PC-9 (cell line): ENCODE data around the gene MAGEF1. TPM values are rescaled to one million over a fixed set of nuclear protein-coding genes. Genes with fewer than 3 reads are reported as not detected.
A peak's percentile ranks its signal among the peaks of the same experiment; 100 is the strongest.

Experiments
- BruUV-seq: library from RNA; stranded (reverse); fragments of 400-500 nt; replicated peaks from 2 replicates; lab custom pipeline; 2021; lab: Mats Ljungman, UMichigan
- CTCF ChIA-PET: fragments of 300-600 bp; sonication (Branson Sonifier 250); formaldehyde crosslinking; loops from one replicate; lab custom pipeline; 2022; ENCODE audit warnings: antibody characterized with exemption; lab: Charles Lee
- POLR2A ChIA-PET: fragments of 300-600 bp; sonication (Branson Sonifier 250); formaldehyde crosslinking; loops from one replicate; lab custom pipeline; 2022; ENCODE audit warnings: antibody characterized with exemption; ENCODE audit not compliant: unreplicated experiment; lab: Charles Lee
- DNase-seq, 2 experiments: peaks; one replicate each; pipeline versions ENCODE4 v3.0.0 to v3.0.0-alpha.2; 2015 to 2022; ENCODE audit warnings: mixed read lengths in 1 of 2
- H2AFZ ChIP-seq: fragments of 200-600 bp; sonication (generic); 2 replicates; pipeline ENCODE4 v1.8.1; 2017; ENCODE audit warnings: antibody characterized with exemption
- H3F3A ChIP-seq: fragments of 200-600 bp; sonication (generic); 2 replicates; pipeline ENCODE4 v1.8.1; 2017; ENCODE audit warnings: antibody characterized with exemption, mild to moderate bottlenecking, low read depth; ENCODE audit not compliant: insufficient read depth
- H3K27ac ChIP-seq: fragments of 200-600 bp; sonication (generic); 2 replicates; pipeline ENCODE4 v1.6.1; 2016; ENCODE audit warnings: mixed run types
- H3K27me3 ChIP-seq: fragments of 200-600 bp; sonication (generic); 2 replicates; pipeline ENCODE4 v1.6.1; 2016; ENCODE audit warnings: low read depth, mixed run types; ENCODE audit not compliant: insufficient read depth
- H3K36me3 ChIP-seq: fragments of 200-600 bp; sonication (generic); 2 replicates; pipeline ENCODE4 v1.6.1; 2016; ENCODE audit warnings: low read depth, mixed run types
- H3K4me1 ChIP-seq: fragments of 200-600 bp; sonication (generic); replicated peaks from 2 replicates; pipeline ENCODE4 v1.6.1; 2016; ENCODE audit warnings: mixed run types; ENCODE audit not compliant: insufficient read depth
- H3K4me2 ChIP-seq: fragments of 200-600 bp; sonication (generic); 2 replicates; pipeline ENCODE4 v1.6.1; 2017; ENCODE audit warnings: mixed run types
- H3K4me3 ChIP-seq: fragments of 200-600 bp; sonication (generic); 2 replicates; pipeline ENCODE4 v1.6.1; 2016; ENCODE audit warnings: mixed run types
- H3K79me2 ChIP-seq: fragments of 200-600 bp; sonication (generic); 2 replicates; pipeline ENCODE4 v1.6.1; 2017; ENCODE audit warnings: low read depth, mixed run types
- H3K9me2 ChIP-seq: fragments of 200-600 bp; sonication (generic); 2 replicates; pipeline ENCODE4 v1.8.1; 2017; ENCODE audit warnings: mild to moderate bottlenecking; ENCODE audit not compliant: insufficient read depth
- H3K9me3 ChIP-seq: fragments of 200-600 bp; sonication (generic); 2 replicates; pipeline ENCODE4 v1.8.1; 2016; ENCODE audit warnings: low read depth; ENCODE audit not compliant: insufficient read depth
- H4K20me1 ChIP-seq: fragments of 200-600 bp; sonication (generic); 2 replicates; pipeline ENCODE4 v1.8.1; 2017; ENCODE audit not compliant: insufficient read depth
- EZH2 ChIP-seq: fragments of 200-600 bp; sonication (generic); IDR thresholded peaks from 2 replicates; pipeline ENCODE4 v1.8.0; 2017; ENCODE audit warnings: antibody characterized with exemption, low read depth
- intact Hi-C: fragments of 100-400 bp; cut with micrococcal nuclease; formaldehyde crosslinking; loops from one replicate; pipeline ENCODE4 v1.10.0; 2022; ENCODE audit not compliant: unreplicated experiment
- total RNA-seq: library from RNA; stranded (reverse); gene quantifications from 2 replicates; pipeline ENCODE4 v1.2.3, GENCODE V29; 2021
- TF ChIP-seq, protein P1 (sequence below): fragments of 200-600 bp; sonication (generic); conservative IDR thresholded peaks from 2 replicates; pipeline ENCODE4 v1.6.1; 2017; ENCODE audit warnings: mixed run types, antibody characterized with exemption, mild to moderate bottlenecking, moderate library complexity

The MAGEF1 gene
- total RNA-seq, 1 experiment from 2014 or later: 97.2 TPM

DNA sequence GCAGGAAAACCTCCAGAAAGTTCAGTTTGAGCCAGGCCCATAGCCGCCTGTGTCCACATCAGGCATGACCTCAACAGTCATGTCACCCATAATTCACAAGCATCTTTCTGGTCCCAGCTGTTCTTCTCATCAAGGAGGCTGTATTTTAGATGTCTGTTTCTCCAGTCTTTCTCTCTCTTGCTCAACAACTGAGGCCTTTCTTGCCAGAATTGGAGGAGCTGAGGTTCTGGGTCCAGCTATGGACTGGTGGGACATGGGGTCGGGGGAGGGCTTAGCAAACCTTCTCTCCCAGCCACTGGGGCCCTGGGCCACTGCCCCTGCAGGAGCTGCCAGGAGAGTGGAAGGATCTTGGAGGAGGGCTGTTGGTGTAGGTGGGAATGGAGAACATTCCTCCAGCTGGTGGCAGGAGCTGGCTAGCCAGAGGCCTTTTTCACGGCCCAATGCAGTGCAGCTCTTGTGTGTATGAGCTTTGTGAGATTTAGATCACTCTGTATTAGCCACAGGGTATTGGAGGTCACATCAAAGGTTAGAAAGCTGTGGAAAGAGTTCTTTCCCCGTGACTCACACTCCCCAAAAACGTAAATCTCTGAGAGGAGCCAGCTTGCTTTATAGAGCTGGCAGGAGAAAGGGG lies 23.5 kb downstream of the MAGEF1 start:
- no peak overlapping the region for H2AFZ ChIP-seq
- no peak overlapping the region for H3K4me2 ChIP-seq
- H4K20me1 ChIP-seq: no peaks in the 10 kb centered on the region
- no peak overlapping the region for H3K27ac ChIP-seq
- no peak overlapping the region for H3K4me3 ChIP-seq
- H3K9me2 ChIP-seq: no peaks in the 10 kb centered on the region
- no TSS peak for BruUV-seq
- peaks cover 10% of the 10 kb centered on the region; the same call in 1 of the 2 replicates for H3K4me1 ChIP-seq
- H3K9me3 ChIP-seq: no peaks in the 10 kb centered on the region
- DNase-seq: peak; percentile 41 to 73
- ChIA-PET CTCF (interaction anchor here (0.6 to 1.1 kb wide), 3 partner anchors 113 to 127 kb away, joined by 3 to 5 read pairs (median 3); partner anchors contain the start of gene EPHB3), POLR2A (interaction anchor here (0.6 to 0.8 kb wide), 4 partner anchors 13 to 1061 kb away, joined by 3 to 11 read pairs (median 6); no protein-coding TSS in a partner anchor)
- H3F3A ChIP-seq: peaks cover 14% of the 10 kb centered on the region; the same call in 1 of the 2 replicates
- H3K27me3 ChIP-seq: peaks cover 9% of the 10 kb centered on the region; the same call in 1 of the 2 replicates
- H3K36me3 ChIP-seq: no peaks in the 10 kb centered on the region
- H3K79me2 ChIP-seq: no peaks in the 10 kb centered on the region
- TF ChIP-seq EZH2: no peak
- intact Hi-C loops: no loop called here

DNA sequence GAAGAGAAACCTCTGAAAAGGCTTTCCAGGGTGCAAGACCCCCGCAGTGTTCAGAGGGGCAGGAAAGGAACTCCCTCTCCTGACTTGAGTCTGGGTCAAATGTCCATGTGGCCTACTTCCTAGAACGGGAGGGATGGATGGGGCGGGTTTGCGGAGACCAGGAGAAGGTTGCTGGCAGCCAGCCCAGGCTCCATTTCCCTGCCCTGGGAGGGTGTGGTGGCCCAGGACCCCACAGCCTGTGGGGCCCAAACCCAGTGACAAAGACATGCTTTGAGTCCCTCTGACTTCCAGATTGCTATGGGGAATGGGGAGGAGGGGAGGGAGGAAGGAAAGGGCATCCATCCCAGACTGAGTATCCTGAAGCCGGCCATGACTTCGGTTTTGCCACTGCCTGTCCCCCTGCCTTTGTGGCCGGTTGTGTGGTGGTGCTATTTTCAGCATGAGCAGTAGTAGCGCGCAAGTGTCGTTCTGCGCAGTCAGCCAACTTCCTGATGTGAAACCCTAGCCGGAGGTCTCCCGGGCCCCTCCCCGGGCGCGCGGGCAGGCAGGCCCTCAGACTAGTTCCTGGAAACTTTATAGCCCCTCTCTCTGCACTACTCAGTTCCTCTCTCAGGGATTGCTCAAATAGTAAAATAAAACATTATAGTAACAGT lies 24.4 kb downstream of the MAGEF1 start:
- TF ChIP-seq EZH2: no peak
- TF ChIP-seq, protein P1, sequence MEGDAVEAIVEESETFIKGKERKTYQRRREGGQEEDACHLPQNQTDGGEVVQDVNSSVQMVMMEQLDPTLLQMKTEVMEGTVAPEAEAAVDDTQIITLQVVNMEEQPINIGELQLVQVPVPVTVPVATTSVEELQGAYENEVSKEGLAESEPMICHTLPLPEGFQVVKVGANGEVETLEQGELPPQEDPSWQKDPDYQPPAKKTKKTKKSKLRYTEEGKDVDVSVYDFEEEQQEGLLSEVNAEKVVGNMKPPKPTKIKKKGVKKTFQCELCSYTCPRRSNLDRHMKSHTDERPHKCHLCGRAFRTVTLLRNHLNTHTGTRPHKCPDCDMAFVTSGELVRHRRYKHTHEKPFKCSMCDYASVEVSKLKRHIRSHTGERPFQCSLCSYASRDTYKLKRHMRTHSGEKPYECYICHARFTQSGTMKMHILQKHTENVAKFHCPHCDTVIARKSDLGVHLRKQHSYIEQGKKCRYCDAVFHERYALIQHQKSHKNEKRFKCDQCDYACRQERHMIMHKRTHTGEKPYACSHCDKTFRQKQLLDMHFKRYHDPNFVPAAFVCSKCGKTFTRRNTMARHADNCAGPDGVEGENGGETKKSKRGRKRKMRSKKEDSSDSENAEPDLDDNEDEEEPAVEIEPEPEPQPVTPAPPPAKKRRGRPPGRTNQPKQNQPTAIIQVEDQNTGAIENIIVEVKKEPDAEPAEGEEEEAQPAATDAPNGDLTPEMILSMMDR: no peak
- Histone ChIP-seq H3K9me3 (no peaks in the 10 kb centered on the region), H4K20me1 (no peaks in the 10 kb centered on the region), H3K36me3 (no peaks in the 10 kb centered on the region), H3F3A (peaks cover 14% of the 10 kb centered on the region; the same call in 1 of the 2 replicates), H3K4me3 (no peak overlapping the region), H3K79me2 (no peaks in the 10 kb centered on the region), H3K27ac (no peak overlapping the region), H3K9me2 (no peaks in the 10 kb centered on the region), H2AFZ (no peak overlapping the region), H3K4me1 (peaks cover 10% of the 10 kb centered on the region; the same call in 1 of the 2 replicates), H3K4me2 (no peak overlapping the region), H3K27me3 (peaks cover 9% of the 10 kb centered on the region; the same call in 1 of the 2 replicates)
- ChIA-PET POLR2A (no interaction called here), CTCF (interaction anchor here (0.6 to 1.1 kb wide), 2 partner anchors 114 to 126 kb away, joined by 3 to 5 read pairs; partner anchors contain the start of gene EPHB3)
- no peak for DNase-seq
- no TSS peak for BruUV-seq
- intact Hi-C loops: no loop called here

DNA sequence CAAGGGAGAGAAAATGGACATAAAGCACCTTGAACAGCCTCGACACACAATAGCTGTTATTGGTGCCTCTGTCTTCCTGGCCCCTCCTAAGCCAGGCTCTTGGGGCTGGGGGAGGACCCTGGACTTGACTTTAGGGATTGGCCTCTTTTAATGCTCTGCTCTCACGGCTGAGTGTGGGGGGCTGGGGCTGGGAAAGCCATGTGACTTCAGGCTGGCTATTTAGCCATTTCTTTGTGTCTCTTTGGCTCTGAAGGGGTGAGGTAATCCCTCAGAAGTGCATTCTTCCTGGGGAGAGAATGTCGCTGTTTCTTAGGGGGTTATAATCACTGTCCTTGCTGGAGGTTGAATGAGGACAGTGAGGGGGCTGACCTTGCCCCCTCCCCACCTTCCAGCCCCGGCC lies 26.2 kb downstream of the MAGEF1 start:
- ChIA-PET POLR2A (no interaction called here), CTCF (no interaction called here)
- H3K4me3 ChIP-seq: no peak overlapping the region
- H3K79me2 ChIP-seq: no peaks in the 10 kb centered on the region
- H3K27me3 ChIP-seq: peaks cover 9% of the 10 kb centered on the region; the same call in 1 of the 2 replicates
- no peak overlapping the region for H3K27ac ChIP-seq
- no peaks in the 10 kb centered on the region for H3K36me3 ChIP-seq
- TF ChIP-seq, protein P1: no peak
- no peak for TF ChIP-seq EZH2
- no peaks in the 10 kb centered on the region for H3K9me2 ChIP-seq
- no peaks in the 10 kb centered on the region for H4K20me1 ChIP-seq
- H3F3A ChIP-seq: peaks cover 14% of the 10 kb centered on the region; the same call in 1 of the 2 replicates
- H3K4me2 ChIP-seq: no peak overlapping the region
- no peak for DNase-seq
- H3K4me1 ChIP-seq: peaks cover 10% of the 10 kb centered on the region; the same call in 1 of the 2 replicates
- H2AFZ ChIP-seq: no peak overlapping the region
- intact Hi-C loops: no loop called here
- H3K9me3 ChIP-seq: no peaks in the 10 kb centered on the region
- BruUV-seq: no TSS peak
